HG03097 (cell line): ENCODE measurements around the gene OBSCN.
"Not testable (repeated sequence)": the region's sequence is repeated elsewhere in the genome, so short reads cannot be mapped to it uniquely, and the experiment has no call there.

ENCODE experiments used
- ATAC-seq: cut with Tn5 transposase; IDR thresholded peaks from one replicate; pipeline ENCODE4 v1.9.1; 2021; ENCODE audit not compliant: unreplicated experiment, low FRiP score

OBSCN gene

GRCh38 chr1:228225165-228225710, 17.4 kb downstream of the OBSCN start:
- ATAC-seq, result no peak

DNA sequence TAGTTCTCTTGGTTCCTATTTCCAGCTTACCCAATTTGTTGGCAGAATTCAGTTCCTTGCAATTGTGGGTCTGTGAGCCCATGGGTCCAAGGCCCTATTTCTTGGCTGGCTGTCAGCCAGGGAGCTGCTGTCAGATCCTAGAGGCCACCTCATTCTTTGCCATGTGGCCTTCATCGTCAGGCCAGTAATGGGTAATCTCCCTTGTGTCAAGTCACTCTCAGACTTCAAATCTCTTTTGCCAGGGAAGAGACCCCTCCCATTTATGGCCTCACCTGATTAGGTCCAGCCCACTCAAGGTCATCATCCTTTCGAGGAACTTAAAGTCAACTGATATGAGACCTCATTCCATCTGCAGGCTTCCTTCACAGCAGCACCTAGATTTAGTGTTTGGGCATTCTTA, 17.9 kb downstream of the OBSCN start:
- no peak for ATAC-seq

DNA sequence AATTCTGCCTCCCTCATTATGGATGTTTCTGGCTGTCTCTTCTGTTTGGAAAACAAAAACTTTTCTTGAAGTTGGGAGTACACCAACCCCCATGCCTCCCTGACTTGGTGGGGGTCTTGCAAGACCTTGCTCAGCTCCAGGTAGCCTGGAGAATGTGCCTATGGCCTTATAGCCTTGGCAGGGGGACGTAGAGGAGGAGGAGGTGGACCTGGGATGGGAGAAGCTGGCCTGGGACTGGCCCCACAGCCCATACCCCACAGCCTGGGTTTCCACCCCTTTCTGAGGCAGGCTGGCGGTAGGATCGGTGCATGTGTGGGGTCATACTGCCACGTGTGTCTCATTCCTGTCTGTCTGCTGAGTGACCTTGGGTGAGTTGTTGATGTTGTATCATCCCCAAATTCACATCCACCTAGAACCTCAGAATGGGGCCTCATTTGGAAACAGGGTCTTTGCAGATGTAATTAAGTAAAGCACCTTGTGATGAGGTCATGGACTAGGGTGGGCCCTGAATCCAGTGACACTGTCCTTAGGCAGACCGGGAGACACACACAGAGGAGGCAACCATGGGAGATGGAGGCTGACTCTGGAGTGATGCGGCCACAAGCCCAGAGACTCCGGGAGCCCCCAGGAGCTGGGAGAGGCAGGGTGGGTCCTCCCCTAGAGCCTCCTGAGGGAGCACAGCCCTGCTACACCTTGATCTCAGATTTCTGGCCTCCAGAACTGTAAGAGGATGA, 18.5 kb downstream of the OBSCN start:
- ATAC-seq, result no peak

GRCh38 chr1:228226956-228227791, 19.3 kb downstream of the OBSCN start:
- no peak for ATAC-seq

DNA sequence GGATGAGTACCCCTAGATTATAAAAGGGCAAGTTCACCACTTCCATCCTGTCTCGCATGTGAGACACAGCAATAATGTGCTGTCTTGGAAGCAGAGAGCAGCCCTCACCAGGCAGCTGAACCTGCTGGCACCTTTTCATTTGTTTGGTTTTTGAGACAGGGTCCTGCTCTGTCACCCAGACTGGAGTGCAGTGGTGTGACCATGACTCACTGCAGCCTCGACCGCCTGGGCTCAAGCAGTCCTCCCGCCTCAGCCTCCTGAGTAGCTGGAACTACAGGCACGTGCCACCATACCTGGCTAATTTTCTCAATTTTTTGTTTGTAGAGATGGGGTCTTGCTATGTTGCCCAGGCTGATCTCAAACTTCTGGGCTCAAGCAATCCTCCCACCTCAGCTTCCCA, 20.3 kb downstream of the OBSCN start:
- not testable (repeated sequence) for ATAC-seq

- ATAC-seq, result no peak
Measured at GRCh38 chr1:228228601-228229074, 20.8 kb downstream of the OBSCN start.

- ATAC-seq, result no peak
Measured at GRCh38 chr1:228231189-228231588, 23.3 kb downstream of the OBSCN start.

GRCh38 chr1:228233136-228233535, 25.3 kb downstream of the OBSCN start:
- no peak for ATAC-seq

DNA sequence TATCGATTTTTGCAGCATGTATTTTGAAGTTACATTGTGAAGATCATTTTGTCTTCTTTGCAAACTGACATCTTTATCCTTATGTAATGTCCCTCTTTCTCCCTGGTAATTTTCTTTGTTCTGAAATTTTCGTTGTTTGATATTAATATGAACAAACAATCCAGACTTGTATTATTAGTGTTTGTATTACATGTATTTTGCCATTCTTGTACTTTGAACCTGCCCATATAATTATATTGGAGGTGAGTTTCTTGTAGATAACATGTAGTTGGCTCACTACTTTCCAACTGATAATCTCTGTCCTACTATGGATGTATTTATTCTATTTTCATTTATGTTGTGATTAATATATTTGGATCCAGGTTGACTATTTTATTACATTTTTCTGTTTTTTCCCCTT, 27.1 kb downstream of the OBSCN start:
- no peak for ATAC-seq

GRCh38 chr1:228236744-228237143, 28.9 kb downstream of the OBSCN start:
- ATAC-seq, result no peak

GRCh38 chr1:228238007-228238406, 30.2 kb downstream of the OBSCN start:
- no peak for ATAC-seq

GRCh38 chr1:228238461-228238860, 30.6 kb downstream of the OBSCN start:
- ATAC-seq, result no peak

- ATAC-seq, result no peak
Measured at GRCh38 chr1:228240411-228241240, 32.8 kb downstream of the OBSCN start.

DNA sequence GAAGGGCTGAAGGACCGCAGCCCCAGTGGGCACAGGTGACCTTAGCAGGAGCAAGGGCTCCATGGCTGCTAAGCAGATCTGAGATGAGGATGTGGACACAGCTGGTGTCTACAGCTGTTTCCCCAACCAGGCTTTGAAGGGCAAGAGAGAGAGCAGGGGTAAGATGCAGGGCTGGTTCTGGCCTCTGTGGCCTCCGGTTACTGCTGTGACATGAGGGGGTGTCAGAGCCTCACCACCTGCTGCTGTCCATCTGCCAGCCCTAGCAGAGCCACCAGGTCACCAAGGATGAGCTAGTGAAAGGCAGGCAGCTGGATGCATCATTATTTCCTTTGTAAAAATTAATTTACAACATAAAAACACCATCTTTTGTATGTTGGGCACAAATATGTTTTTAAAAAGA, 33.4 kb downstream of the OBSCN start:
- ATAC-seq, result no peak

DNA sequence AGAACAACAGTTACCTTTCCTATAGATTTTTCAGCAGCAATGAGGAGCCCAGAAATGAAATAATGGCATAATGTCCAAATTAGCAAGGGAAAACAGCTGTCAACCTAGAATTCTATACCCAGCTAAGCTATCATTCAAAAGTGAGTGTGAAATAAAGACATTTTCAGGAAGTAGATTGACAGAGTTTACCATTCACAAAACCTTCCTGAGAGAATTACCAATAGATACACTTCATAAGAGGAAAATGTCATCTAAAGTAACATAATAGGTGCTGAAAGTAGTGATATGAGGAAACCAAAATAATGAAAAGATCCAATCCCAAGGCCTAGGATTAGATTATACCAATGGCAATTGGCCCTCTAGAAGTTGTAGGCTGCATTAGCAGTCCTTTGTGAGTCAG, 34.6 kb downstream of the OBSCN start:
- no peak for ATAC-seq

- ATAC-seq, result no peak
Measured at GRCh38 chr1:228243093-228243492, 35.2 kb downstream of the OBSCN start.

- ATAC-seq, result not testable (repeated sequence)
Measured at GRCh38 chr1:228243989-228244388, 36.1 kb downstream of the OBSCN start.

DNA sequence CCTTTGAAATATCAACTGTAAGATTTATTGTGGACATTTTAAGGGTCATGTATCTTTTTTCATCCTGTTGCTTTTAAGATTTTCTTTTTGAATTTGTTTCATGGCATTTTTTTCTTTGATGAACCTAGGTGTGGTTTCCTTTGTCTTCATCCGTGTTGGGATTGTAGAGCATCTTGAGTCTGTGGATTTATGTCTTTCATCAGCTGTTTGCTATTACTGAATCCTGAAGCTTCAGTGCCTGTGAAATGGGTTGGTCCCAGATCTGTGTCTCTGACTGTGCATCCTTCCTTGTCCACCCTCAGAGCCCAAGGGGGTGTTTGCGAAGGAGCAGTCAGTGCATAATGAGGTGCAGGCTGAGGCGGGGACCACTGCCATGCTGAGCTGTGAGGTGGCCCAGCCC, 37.3 kb downstream of the OBSCN start:
- ATAC-seq, result no peak

DNA sequence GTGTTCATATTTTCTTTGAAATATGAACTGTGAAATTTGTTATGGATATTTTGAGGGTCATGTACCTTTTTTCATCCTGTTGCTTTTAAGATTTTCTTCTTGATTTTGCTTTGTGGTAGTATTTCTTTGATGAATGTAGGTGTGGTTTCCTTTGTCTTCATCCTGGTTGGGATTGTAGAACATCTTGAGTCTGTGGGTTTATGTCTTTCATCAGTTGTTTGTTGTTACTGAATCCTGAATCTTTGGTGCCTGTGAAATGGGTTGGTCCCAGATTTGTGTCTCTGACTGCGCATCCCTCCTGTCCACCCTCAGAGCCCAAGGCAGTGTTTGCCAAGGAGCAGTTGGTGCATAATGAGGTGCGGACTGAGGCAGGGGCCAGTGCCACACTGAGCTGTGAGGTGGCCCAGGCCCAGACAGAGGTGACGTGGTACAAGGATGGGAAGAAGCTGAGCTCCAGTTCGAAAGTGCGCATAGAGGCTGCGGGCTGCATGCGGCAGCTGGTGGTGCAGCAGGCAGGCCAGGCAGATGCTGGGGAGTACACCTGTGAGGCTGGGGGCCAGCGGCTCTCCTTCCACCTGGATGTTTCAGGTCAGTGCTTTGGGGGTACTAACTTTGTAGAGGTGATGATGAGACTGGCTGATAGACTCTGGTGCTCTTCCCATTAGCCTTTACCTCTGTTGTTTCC, 38.5 kb downstream of the OBSCN start:
- no peak for ATAC-seq
